PC-9 (cell line): ENCODE measurements around the gene SERINC5. TPM values are rescaled to one million over a fixed set of nuclear protein-coding genes. Genes with fewer than 3 reads are reported as not detected.
"Not testable (repeated sequence)": the region's sequence is repeated elsewhere in the genome, so short reads cannot be mapped to it uniquely, and the experiment has no call there.

ENCODE experiments used
- BruUV-seq: library from RNA; stranded (reverse); fragments of 400-500 nt; replicated peaks from 2 replicates; lab custom pipeline; 2021; lab: Mats Ljungman, UMichigan
- CTCF ChIA-PET: fragments of 300-600 bp; sonication (Branson Sonifier 250); formaldehyde crosslinking; loops from one replicate; lab custom pipeline; 2022; ENCODE audit warnings: antibody characterized with exemption; lab: Charles Lee
- POLR2A ChIA-PET: fragments of 300-600 bp; sonication (Branson Sonifier 250); formaldehyde crosslinking; loops from one replicate; lab custom pipeline; 2022; ENCODE audit warnings: antibody characterized with exemption; ENCODE audit not compliant: unreplicated experiment; lab: Charles Lee
- DNase-seq, 2 experiments: peaks; one replicate each; pipeline versions ENCODE4 v3.0.0 to v3.0.0-alpha.2; 2015 to 2022; ENCODE audit warnings: mixed read lengths in 1 of 2
- H2AFZ ChIP-seq: fragments of 200-600 bp; sonication (generic); 2 replicates; pipeline ENCODE4 v1.8.1; 2017; ENCODE audit warnings: antibody characterized with exemption
- H3F3A ChIP-seq: fragments of 200-600 bp; sonication (generic); 2 replicates; pipeline ENCODE4 v1.8.1; 2017; ENCODE audit warnings: antibody characterized with exemption, mild to moderate bottlenecking, low read depth; ENCODE audit not compliant: insufficient read depth
- H3K27ac ChIP-seq: fragments of 200-600 bp; sonication (generic); 2 replicates; pipeline ENCODE4 v1.6.1; 2016; ENCODE audit warnings: mixed run types
- H3K27me3 ChIP-seq: fragments of 200-600 bp; sonication (generic); 2 replicates; pipeline ENCODE4 v1.6.1; 2016; ENCODE audit warnings: low read depth, mixed run types; ENCODE audit not compliant: insufficient read depth
- H3K36me3 ChIP-seq: fragments of 200-600 bp; sonication (generic); 2 replicates; pipeline ENCODE4 v1.6.1; 2016; ENCODE audit warnings: low read depth, mixed run types
- H3K4me1 ChIP-seq: fragments of 200-600 bp; sonication (generic); replicated peaks from 2 replicates; pipeline ENCODE4 v1.6.1; 2016; ENCODE audit warnings: mixed run types; ENCODE audit not compliant: insufficient read depth
- H3K4me2 ChIP-seq: fragments of 200-600 bp; sonication (generic); 2 replicates; pipeline ENCODE4 v1.6.1; 2017; ENCODE audit warnings: mixed run types
- H3K4me3 ChIP-seq: fragments of 200-600 bp; sonication (generic); 2 replicates; pipeline ENCODE4 v1.6.1; 2016; ENCODE audit warnings: mixed run types
- H3K79me2 ChIP-seq: fragments of 200-600 bp; sonication (generic); 2 replicates; pipeline ENCODE4 v1.6.1; 2017; ENCODE audit warnings: low read depth, mixed run types
- H3K9me2 ChIP-seq: fragments of 200-600 bp; sonication (generic); 2 replicates; pipeline ENCODE4 v1.8.1; 2017; ENCODE audit warnings: mild to moderate bottlenecking; ENCODE audit not compliant: insufficient read depth
- H3K9me3 ChIP-seq: fragments of 200-600 bp; sonication (generic); 2 replicates; pipeline ENCODE4 v1.8.1; 2016; ENCODE audit warnings: low read depth; ENCODE audit not compliant: insufficient read depth
- H4K20me1 ChIP-seq: fragments of 200-600 bp; sonication (generic); 2 replicates; pipeline ENCODE4 v1.8.1; 2017; ENCODE audit not compliant: insufficient read depth
- CTCF ChIP-seq: fragments of 200-600 bp; sonication (generic); conservative IDR thresholded peaks from 2 replicates; pipeline ENCODE4 v1.6.1; 2017; ENCODE audit warnings: mixed run types, antibody characterized with exemption, mild to moderate bottlenecking, moderate library complexity
- EZH2 ChIP-seq: fragments of 200-600 bp; sonication (generic); IDR thresholded peaks from 2 replicates; pipeline ENCODE4 v1.8.0; 2017; ENCODE audit warnings: antibody characterized with exemption, low read depth
- intact Hi-C: fragments of 100-400 bp; cut with micrococcal nuclease; formaldehyde crosslinking; loops from one replicate; pipeline ENCODE4 v1.10.0; 2022; ENCODE audit not compliant: unreplicated experiment
- total RNA-seq: library from RNA; stranded (reverse); gene quantifications from 2 replicates; pipeline ENCODE4 v1.2.3, GENCODE V29; 2021

The SERINC5 gene
- total RNA-seq, 1 experiment from 2014 or later, result 68.8 TPM

- H3K4me2 ChIP-seq, result no peak overlapping the region
- no peak overlapping the region for H3K4me3 ChIP-seq
- no peak overlapping the region for H2AFZ ChIP-seq
- no peaks in the 10 kb centered on the region for H3K27me3 ChIP-seq
- no peak for TF ChIP-seq CTCF
- no peaks in the 10 kb centered on the region for H3K79me2 ChIP-seq
- BruUV-seq, result no TSS peak
- ChIA-PET CTCF (no interaction called here), POLR2A (no interaction called here)
- H3K9me2 ChIP-seq, result no peaks in the 10 kb centered on the region
- no peaks in the 10 kb centered on the region for H3K4me1 ChIP-seq
- no peak for DNase-seq
- H3K36me3 ChIP-seq, result no peaks in the 10 kb centered on the region
- intact Hi-C loops, result no loop called here
- H3F3A ChIP-seq, result no peaks in the 10 kb centered on the region
- no peaks in the 10 kb centered on the region for H3K9me3 ChIP-seq
- H4K20me1 ChIP-seq, result no peaks in the 10 kb centered on the region
- H3K27ac ChIP-seq, result no peak overlapping the region
Measured at GRCh38 chr5:80116000-80116399, 139.8 kb downstream of the SERINC5 start.

- ChIA-PET CTCF (no interaction called here), POLR2A (no interaction called here)
- BruUV-seq, result no TSS peak
- no peaks in the 10 kb centered on the region for H3K4me1 ChIP-seq
- H3K4me3 ChIP-seq, result no peak overlapping the region
- no peak overlapping the region for H3K27ac ChIP-seq
- H2AFZ ChIP-seq, result no peak overlapping the region
- no peaks in the 10 kb centered on the region for H3F3A ChIP-seq
- H3K79me2 ChIP-seq, result no peaks in the 10 kb centered on the region
- no peaks in the 10 kb centered on the region for H3K9me3 ChIP-seq
- no peaks in the 10 kb centered on the region for H3K36me3 ChIP-seq
- no peaks in the 10 kb centered on the region for H4K20me1 ChIP-seq
- no peaks in the 10 kb centered on the region for H3K27me3 ChIP-seq
- intact Hi-C loops, result no loop called here
- no peak for DNase-seq
- TF ChIP-seq CTCF (no peak), EZH2 (no peak)
- no peak overlapping the region for H3K4me2 ChIP-seq
- H3K9me2 ChIP-seq, result no peaks in the 10 kb centered on the region
Measured at GRCh38 chr5:80114860-80115259, 141.0 kb downstream of the SERINC5 start.

GRCh38 chr5:80111376-80111990, 144.4 kb downstream of the SERINC5 start:
- intact Hi-C loops, H4K20me1 ChIP-seq, H3K79me2 ChIP-seq, H3K9me2 ChIP-seq, H3F3A ChIP-seq, H3K4me2 ChIP-seq, H3K4me3 ChIP-seq, H3K36me3 ChIP-seq, H3K27ac ChIP-seq, DNase-seq, H2AFZ ChIP-seq, CTCF ChIA-PET, BruUV-seq, H3K27me3 ChIP-seq, H3K4me1 ChIP-seq, POLR2A ChIA-PET, H3K9me3 ChIP-seq: not testable (repeated sequence)
